ENCODE results near the gene PTCD2.

The PTCD2 gene

DNA sequence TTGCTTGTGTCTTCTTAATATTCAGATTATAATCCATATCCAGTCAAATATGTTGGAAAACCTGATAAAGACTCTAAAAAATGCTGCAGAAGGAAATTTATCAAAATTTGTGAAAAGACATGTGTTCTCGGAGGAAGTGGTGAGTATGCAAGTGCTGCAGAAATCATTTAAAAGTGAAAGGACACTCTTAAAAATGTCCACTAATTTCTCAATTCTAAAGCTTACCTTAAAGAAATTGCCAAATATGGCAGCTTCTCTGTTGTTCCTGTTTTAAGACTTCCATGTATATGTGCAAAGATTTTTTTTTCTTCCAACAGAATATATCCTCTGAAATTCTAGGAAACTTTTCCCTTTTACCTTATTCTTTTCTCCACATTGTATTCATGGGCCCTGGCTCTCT lies 32.4 kb downstream of the PTCD2 start:
- DNase-seq, result no peak

DNA sequence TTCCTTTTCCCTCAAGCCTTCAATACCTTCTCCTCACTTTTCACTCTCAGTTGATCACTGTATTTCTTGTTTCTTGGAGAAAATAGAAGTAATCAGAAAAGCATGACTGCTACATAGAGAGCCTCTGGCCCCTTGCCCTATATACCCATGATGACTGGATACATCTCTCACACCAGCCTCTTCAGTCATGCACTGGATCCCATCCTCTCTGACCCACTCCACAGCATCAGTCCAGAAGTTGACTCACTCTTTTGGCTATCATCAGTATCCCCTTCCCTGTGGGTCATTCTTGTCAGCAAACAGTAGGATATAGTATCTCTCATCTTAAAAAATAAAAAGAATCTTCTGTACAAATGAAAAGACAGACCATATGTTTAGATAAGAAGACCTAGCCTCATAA lies 32.9 kb downstream of the PTCD2 start:
- DNase-seq, result no peak

DNA sequence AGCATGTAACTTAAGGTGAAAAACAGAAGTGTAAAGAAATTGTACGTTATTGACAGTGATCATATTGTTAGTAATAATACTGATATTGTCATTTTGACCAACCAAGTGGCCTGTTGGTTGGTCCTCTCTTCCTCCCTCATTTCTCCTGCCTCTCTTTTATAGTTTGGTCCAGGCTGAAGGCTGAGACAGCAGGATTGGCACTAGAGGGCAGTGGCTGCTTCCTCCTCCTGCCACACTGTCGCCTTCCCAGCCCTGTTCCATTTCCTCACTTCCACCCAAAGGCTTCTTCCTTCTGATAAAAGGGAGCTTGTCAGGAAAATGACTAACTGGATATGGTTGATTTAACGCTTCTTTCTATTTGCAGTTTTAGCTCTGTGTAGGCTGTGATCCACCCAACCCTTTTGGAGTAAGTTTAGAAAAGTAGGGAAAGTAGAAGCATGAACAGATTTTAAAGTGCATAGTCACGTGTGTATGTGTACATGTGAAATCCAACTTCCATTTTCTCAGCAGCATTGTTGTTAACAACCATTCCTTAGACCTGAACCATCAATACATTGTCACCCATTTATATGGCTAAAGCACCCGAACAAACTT lies 35.6 kb downstream of the PTCD2 start:
- no peak for DNase-seq

DNA sequence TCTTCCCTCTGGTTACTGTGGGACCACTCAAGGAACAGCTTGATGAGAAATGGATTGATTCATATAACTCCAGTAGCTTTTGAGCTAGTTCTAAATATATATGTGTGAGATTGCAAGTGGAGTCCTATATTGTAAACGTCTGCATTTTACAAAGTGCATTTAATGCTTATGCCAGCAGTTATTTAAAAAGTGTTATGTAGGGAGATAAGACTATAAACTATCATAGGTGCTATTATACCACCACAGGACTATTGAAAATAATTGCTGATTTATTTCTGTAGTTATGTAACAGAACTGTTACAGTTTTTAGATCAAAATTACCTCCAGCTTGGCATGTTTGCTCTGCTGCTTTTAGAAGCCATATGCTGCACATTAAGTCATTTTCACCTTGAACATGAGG lies 36.2 kb downstream of the PTCD2 start:
- no peak for DNase-seq

DNA sequence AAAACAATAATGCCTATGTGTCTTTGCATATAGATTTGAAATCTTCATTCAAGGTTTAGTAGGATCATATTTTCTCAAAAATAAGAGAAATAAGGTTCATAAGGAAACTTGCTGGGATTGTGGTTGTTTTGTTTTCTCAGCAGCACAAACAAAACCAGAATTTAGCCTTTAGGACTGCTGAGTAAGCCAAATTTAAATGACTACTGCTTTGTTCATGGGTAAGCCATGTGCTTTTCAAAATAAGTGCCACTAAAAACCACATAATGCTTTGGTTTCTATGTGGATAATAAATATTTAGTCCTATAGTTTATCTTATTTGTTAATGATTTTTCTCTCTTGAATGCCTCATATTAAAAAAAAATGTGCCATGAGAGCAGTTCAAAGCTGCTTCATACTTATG lies 38.8 kb downstream of the PTCD2 start:
- no peak for DNase-seq

DNA sequence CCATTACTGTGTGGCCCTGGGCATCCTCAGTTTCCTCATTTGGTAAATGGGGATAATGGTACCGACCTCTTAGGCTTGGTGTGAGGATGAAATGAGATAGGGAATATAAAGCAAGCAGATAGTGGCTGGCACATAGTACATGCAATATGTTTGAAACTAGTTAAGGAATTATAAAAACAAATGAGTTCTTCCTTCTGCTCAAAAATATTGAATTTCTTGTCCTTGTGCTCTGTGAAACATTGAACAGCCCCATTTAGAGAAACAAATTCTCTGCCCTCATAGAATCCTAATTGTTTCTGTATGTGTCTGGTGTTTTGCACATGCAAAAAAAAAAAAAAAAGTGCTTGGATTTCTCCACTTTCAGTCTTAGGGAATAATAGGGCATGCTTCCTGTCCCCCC lies 39.7 kb downstream of the PTCD2 start:
- DNase-seq, result no peak

DNA sequence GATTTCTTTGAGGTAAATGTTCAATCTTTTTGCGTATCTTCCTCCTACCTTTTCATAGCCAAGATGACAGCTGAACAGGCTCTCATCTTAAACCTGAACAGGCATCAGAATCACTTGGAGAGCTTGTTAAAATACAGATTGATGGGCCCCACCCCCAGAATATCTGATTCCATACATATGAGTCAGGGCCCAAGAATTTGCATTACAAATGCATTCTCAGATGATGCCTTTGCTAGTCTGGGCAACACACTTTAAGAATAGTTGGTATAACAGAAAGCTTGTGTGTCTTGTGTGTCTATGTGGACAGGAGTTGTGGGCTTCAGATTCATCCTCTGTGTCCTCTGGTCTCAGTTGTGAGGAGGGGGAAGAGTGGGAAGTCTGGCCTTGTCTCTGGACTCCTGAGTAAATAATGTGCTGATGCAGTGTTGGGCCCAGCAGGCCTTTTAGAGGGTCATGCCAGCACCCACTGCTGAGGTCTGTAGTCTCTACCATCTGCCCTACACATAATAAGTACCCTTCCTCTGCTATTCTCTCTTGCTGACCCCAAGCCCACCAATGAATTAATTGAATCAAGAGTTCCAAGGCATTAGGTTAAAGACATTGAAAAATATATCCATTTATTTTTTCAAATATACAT lies 43.1 kb downstream of the PTCD2 start:
- DNase-seq, result no peak

DNA sequence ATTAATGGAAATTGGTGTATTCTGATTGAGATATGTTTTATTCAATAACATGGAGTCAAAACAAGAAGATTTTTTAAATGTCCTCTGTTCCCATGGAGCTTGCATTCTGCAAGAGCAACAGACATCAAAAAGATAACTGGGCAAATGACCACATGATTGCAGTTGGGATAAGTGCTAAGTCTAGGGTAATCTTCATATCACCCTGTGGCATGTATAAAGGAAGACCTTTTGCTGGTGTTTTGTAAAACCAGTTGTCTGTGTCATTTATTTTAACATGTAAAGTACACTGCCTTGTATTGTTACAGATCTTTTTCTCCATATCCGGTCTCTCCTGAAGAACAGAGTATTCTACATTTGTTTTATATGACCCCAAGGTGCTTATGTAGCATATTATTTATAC lies 44.0 kb downstream of the PTCD2 start:
- no peak for DNase-seq

DNA sequence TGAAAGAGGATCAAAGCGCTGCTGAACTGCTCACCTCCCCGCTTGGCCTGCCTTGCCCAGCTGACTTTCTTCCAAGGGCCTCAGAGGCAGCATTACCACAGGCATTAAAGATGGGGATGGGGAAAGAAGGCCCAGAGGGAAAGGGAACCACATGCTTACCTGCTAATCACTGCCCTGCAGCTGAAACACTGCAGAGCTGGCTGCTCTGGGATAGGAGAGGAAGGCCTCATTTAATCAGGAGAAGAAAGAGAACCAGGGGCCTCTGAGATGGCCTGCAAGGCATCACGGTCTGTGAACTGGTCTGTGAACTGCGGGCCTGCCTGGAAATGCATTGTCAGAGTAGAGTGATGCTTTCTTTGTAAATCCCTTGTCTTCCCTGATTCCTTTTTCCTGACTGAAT lies 44.8 kb downstream of the PTCD2 start:
- DNase-seq, result no peak

DNA sequence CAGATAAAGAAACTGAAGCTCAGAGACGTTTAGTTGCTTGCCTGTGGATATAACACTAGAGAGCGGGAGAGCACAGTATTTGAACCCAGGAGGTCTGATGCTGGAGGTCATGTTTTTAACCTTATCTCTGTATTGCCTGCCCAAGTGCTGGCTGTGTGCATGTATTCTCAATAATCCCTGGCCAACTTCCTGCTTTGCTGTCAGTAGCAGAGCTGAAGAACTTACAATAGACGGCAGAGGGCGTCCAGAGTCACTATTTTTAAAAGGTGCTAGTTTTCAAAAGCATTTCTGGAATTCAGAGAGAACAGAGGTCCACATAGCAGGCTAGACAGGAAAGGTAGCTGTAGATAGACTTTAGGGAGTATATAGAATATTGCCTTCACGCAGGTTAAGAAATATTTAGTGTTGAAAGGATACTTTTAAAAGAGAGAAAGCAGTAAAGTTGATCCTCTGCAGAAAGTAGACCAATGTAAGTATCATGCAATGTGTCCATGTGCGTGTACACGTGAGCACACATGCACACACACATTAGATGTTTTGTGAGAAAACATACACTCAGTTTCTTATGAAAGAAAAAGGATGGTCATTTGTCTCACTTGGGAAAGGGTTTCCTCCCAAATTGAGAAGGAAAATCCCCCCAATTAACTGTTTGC lies 46.3 kb downstream of the PTCD2 start:
- peak; percentile 24 for DNase-seq

DNA sequence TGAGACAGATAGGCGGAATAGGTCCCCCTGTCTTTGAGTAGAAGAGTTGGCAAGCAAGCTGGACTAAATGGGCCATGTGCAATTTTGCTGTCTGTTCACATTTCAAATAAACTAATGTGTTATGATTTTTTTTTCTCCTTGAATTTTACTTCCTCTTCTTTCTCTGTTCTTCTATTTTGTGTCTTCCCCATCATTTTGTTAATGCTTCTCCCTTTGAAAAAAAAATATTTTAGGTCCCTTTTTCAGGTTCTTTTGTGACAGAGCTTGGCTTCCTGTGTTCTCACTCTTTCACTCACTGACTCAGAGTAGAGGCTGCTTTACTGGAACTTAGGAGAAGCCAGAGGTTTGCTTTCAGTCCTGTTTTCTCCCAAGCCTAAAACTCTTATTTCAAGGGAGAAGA lies 48.1 kb downstream of the PTCD2 start:
- no peak for DNase-seq

DNA sequence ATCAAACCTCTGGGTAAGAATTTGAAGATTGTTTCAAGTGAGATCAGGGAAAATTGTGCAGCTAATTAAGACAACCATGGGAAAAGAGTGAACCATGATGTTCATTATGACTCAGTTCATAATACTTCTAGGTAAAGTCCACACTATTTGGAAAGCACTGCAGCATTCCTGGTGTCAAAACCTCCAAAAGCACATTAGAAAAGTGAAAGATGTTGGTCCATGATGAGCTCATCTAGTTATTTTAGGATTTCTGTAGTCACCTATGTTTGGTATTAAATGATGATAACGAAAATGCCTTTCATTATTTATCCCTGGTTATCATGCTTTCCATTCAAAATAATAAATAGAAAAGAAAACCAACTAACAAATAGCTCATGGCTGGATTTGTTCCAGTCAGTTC lies 49.1 kb downstream of the PTCD2 start:
- DNase-seq, result no peak

DNA sequence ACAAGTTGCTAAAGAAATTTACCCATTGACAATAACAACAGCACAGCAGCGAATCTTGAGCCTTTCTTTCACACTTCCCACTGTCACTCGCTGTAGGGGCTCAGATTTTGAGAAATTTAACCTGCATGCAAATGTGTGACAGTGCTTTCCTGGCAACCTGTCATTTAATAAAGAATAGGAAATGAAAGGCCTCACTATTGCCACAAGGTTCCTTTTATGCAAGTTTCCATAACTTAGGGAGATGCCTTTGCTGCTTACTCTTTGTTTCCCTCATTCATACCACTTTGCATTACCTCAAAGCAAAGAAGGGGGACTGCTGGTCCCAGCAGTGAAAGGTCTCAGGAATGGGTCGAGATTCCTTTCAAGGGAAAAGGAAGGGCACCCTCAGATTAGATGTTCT lies 49.5 kb downstream of the PTCD2 start:
- DNase-seq, result no peak

DNA sequence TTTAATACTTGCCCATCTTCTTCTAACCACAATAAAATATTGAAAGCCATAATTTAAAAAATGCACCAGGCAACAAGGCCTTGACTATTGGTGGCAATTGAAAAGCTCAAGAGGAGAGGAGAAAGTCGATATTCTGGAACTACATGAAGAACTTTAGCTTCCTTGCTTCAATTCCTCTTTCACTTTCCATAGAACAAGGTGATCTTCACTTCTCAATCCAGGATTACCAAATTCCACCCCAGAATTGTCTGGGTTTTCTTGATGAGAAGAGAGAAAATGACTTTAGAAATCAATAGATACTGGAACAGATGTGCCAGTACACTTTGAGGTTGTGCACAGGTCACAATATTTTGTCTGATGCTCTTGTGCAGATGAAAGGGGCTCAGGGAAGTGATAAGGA lies 52.2 kb downstream of the PTCD2 start:
- no peak for DNase-seq

DNA sequence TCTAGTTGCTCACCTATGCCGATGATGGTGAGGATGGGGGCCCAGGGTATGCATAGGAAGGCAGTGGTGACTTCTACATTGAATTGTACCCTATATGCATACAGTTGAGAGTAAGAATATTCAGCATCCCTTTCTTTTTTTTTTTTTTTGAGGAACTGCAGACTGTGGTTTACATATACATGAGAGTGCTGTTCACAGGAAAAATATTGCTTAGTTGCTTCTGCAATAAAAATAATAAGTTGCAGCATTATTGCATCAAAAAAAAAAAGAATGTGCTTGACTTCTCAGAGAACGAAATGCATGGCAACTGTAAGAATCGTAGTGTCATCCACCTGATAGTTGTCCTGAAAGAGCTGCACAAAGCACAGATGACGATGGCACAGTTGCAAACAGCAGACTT lies 52.8 kb downstream of the PTCD2 start:
- no peak for DNase-seq

DNA sequence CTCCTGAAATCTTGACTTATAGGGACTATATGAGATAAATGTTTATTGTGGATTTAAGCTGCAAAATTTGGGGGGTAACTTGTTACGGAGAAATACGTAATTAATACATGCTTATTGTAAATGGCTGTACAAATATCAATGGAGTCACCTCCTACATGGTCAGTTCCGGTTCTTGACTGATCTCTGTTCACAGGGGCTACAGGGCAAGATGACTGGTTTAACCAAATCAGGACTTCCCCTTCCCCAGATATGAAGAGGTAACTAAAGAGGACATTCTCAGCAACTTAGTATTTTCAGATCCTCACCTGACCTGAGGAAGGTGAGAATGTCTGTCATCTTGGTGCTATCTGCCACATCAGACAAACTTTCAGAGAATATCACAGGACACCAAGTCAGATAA lies 54.7 kb downstream of the PTCD2 start:
- DNase-seq, result no peak

DNA sequence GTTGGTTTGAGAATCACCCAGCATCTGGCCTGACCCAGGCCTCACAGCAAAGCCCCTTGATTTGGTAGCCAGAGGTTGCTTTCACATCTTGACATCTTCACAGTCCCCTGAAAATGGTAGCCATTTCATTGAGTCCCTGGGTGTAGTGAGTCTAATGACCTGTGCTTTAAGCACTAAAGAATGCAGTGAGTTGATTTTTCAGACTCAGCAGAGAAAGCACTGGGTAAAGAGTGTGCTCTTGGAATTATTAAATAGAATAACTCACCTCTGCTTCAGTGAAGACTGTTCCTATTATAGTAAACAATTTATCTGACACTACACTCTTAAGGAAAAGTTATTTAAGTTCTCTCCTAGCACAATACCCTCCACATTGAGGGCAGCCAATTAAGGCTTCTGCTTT lies 56.2 kb downstream of the PTCD2 start:
- no peak for DNase-seq

DNA sequence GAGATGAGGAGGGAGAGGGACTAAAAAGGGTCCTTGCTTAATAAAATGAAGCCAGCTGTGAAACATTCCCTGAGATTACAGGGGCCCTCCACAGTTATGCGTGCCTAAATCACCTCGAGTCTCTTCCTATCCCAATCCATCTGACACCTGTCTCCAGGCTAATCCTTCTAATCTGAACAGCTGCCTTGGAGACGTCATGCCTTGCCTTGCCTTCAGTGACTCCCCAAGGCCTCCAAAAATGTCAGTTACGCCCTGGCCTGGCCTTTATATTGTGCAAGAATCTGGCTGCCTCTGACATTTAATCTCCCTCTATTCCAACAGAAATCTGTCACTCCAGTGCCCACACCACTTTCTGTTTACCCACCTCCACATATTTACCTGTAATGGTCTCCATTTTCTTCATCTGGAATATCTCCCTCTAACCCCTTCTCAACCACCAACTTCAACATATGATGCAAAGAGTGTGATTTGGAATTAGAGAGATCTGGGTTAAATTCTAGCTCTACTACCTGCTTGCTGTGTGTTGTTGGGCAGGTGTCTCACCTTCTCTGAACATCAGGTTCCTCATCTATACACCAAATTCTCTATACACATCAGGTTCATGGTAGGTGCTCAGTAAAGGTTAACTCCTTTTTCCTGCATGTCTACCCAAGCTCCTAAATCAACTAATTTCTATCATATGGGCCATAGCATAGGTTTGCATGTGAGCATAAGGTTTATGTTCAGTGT lies 57.9 kb downstream of the PTCD2 start:
- DNase-seq, result no peak

DNA sequence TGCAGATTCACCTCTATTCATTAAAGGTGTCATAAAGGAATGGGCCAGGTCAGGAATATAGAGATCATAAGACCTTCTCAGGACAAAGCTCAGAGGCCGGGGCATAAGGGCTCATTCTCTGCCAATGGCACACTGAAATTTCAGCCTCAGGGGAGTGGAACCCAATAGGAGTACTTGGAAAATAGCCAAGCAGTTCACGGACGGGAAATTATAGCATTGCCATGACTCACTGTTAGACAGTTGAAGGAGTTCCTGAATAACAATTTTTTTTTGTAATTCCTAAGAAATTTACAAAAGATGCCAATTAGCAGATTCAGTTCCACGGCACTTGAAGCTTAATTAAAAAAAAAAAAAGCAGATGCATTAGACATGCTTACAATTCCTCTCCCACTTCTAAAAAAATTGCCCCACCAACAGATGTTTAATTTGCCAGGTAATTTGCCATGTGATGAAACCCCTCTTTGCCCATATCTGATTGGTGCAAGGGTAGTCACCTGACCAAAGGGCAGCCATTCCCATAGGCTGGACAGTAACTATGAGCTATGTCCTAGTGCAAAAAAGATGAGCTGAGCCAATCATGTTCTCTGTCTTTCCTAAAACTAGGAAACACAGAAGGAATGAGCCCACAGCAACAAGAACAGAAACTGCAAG lies 58.6 kb downstream of the PTCD2 start:
- DNase-seq, result peak; percentile 45

DNA sequence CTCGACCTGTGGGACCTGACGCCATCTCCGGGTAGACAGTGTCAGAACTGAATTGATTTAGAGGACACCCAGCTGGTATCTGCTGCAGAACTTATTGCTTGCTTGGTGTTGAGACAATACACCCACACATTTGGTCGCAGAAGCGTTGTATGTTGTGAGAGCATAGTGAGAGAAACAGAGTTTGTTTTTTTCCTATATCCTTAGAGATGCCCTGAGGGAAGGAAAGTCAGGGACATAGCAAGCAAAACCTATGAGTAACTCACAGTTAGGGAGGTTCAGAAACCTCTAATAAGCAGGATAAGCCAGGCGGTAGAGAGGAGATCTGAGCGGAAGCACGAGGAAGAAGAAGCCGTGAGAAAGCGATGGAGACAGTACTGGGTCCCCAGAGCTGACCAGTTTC lies 59.8 kb downstream of the PTCD2 start:
- no peak for DNase-seq

DNA sequence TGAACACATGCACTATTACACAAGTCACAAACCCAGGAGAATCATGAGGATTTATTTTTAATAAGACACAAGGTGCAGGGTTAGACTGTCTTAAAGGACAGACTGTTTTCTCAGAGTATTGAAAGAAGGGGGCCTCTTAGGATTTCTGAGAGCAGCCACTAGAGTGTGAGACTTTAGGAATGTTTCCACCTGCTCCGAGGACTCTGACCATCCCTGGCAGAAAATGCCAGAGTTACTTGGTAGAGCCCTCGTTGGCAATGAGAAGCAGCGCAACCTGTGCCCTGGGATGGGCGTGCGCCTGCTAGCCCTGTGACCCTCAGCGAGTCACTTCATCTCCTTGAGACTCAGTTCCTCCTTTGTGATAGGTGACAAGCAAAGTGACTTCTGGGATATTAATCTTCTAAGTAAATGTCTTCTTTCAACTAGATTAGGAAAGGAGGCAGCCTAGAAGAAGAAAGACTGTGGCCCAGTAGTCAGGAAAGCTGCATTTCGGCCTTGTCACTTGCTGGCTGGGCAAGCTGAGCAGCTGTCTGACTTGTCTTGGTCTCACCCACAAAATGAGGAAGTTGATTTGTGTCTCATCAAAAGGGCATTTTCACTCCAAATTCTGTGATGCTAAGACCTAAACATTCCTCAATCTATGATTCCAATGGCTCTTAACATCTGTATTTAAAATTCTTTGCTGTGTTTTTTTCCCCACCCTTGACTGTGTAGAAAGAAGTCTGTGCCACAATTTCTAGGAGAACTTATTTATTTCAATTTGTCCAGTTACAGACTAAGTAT lies 60.5 kb downstream of the PTCD2 start:
- no peak for DNase-seq

DNA sequence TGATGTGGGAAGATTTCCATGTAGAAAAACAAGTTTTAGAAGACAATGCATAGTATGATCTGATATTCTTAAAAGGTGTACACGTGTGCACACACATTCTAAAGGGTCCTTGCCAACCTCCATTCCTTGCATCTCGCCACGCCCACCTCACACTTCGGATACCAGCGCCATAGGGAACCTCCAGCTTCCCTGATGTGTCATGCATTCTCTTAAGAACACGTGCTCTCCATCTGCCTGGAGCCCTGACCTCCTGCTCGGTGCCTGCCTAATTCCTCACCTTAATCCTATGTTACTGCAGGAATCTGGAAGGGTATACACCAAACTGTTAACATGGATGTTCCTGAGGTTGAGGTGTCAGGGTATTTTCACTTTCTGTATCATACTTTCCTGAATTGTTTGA lies 63.1 kb downstream of the PTCD2 start:
- no peak for DNase-seq

DNA sequence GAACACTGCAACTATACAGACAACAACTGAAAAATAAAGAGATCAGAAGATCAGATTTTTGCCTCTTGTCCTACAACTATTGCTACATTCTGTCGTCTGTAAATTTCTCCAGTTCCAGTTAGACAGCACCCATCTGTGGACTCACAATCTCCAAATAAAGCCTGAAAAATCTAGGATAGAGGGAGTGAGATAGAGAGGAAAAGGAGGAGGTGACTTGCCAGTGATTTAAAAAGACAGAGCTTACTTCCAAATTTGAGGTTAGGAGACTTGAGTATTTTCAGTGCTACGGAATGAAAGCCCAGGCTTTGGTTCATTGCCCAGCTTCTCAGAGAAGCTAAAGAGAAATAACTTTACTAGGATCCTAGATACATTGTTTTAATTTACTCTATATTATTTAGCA lies 63.6 kb downstream of the PTCD2 start:
- no peak for DNase-seq

All from DMS79 treated with DMSO at 0.1 percent for 48 hours (cell line).